HG02642 (cell line): ENCODE data around the gene ZNF496.
"Not testable (repeated sequence)": the region's sequence is repeated elsewhere in the genome, so short reads cannot be mapped to it uniquely, and the experiment has no call there.

Experiments
- ATAC-seq: cut with Tn5 transposase; IDR thresholded peaks from one replicate; pipeline ENCODE4 v1.9.1; 2021; ENCODE audit warnings: mild to moderate bottlenecking; ENCODE audit not compliant: unreplicated experiment, poor library complexity

Gene ZNF496

DNA sequence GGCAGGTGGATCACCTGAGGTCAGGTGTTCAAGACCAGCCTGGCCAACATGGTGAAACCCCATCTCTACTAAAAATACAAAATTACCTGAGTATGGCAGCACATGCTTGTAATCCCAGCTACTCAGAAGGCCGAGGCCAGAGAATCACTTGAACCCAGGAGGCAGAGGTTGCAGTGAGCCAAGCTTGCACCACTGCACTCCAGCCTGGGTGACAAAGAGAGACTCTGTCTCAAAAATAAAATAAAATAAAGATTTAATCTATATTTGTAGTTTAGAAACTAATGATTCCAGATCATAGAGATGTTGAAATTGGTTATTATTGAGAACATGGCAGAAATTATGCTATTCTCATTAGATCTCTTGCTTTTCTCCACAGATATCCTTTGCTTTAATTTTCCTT is 75.9 kb downstream of the ZNF496 start, which contains the start of gene VN1R5:
VN1R5 (plus strand) TSS at position 301 of the 400 bp plus-strand sequence.
- not testable (repeated sequence) for ATAC-seq

DNA sequence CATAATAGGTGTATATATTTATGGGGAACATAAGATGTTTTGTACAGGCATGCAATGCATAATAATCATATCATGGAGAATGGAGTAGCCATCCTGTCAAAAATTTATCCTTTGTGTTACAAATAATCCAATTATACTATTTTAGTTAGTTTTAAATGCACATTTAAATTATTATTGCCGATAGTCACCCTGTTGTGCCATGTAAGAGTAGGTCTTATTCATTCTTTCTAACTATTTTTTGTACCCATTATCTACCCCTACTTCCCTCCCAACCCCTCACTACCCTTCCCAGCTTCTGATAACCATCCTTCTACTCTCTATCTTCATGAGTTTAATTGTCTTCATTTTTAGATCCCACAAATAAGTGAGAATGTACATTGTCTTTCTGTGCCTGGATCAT is 84.1 kb downstream of the ZNF496 start:
- ATAC-seq, result no peak
